GM23338 (cell line): ENCODE measurements around the gene UNC5A. TPM values are rescaled to one million over a fixed set of nuclear protein-coding genes. Genes with fewer than 3 reads are reported as not detected.

Experiments
- ATAC-seq: fragments of 200-7000 bp; cut with Tn5 transposase; 3 replicates; pipeline ENCODE4 v1.9.1; 2020
- DNase-seq: peaks from one replicate; pipeline ENCODE4 v3.0.0-alpha.2; 2015; ENCODE audit warnings: low spot score
- H2AFZ ChIP-seq: fragments of 200-600 bp; sonication (generic); 2 replicates; pipeline ENCODE4 v1.8.0; 2016; ENCODE audit warnings: antibody characterized with exemption, mild to moderate bottlenecking, moderate library complexity
- H3F3A ChIP-seq: fragments of 200-600 bp; sonication (generic); replicated peaks from 2 replicates; pipeline ENCODE4 v1.8.0; 2017; ENCODE audit warnings: antibody characterized with exemption, mixed run types, low read depth
- H3K27ac ChIP-seq: fragments of 200-600 bp; sonication (generic); 2 replicates; pipeline ENCODE4 v1.6.1; 2016; ENCODE audit warnings: low read depth
- H3K27me3 ChIP-seq: fragments of 200-600 bp; sonication (generic); 2 replicates; pipeline ENCODE4 v1.8.0; 2016; ENCODE audit warnings: mild to moderate bottlenecking, mixed run types, moderate library complexity; ENCODE audit not compliant: insufficient read depth
- H3K36me3 ChIP-seq: fragments of 200-600 bp; sonication (generic); 2 replicates; pipeline ENCODE4 v1.8.0; 2016; ENCODE audit warnings: mild to moderate bottlenecking; ENCODE audit not compliant: insufficient read depth
- H3K4me1 ChIP-seq: fragments of 200-600 bp; sonication (generic); 2 replicates; pipeline ENCODE4 v1.8.0; 2016; ENCODE audit warnings: mild to moderate bottlenecking, moderate library complexity; ENCODE audit not compliant: insufficient read depth
- H3K4me2 ChIP-seq: fragments of 200-600 bp; sonication (generic); 2 replicates; pipeline ENCODE4 v1.7.1; 2017; ENCODE audit warnings: mixed run types
- H3K4me3 ChIP-seq: fragments of 200-600 bp; sonication (generic); 2 replicates; pipeline ENCODE4 v1.6.1; 2016; ENCODE audit warnings: mixed run types
- H3K79me2 ChIP-seq: fragments of 200-600 bp; sonication (generic); replicated peaks from 2 replicates; pipeline ENCODE4 v1.8.0; 2017; ENCODE audit warnings: mild to moderate bottlenecking; ENCODE audit not compliant: insufficient read depth
- H3K9me2 ChIP-seq: fragments of 200-600 bp; sonication (generic); 2 replicates; pipeline ENCODE4 v1.8.0; 2017; ENCODE audit not compliant: insufficient read depth
- H4K20me1 ChIP-seq: fragments of 200-600 bp; sonication (generic); replicated peaks from 2 replicates; pipeline ENCODE4 v1.8.0; 2017; ENCODE audit warnings: mild to moderate bottlenecking; ENCODE audit not compliant: insufficient read depth
- H3K27ac Mint-ChIP-seq: 2 replicates; pipeline ENCODE4 v1.8.0; 2020; ENCODE audit warnings: inconsistent platforms, mild to moderate bottlenecking, moderate library complexity, mixed read lengths
- H3K27me3 Mint-ChIP-seq: 3 replicates; pipeline ENCODE4 v1.8.0; 2022; ENCODE audit warnings: low read depth, mild to moderate bottlenecking, moderate library complexity, mixed read lengths, inconsistent platforms; ENCODE audit not compliant: insufficient read depth, poor library complexity
- H3K36me3 Mint-ChIP-seq: 3 replicates; pipeline ENCODE4 v1.8.0; 2021; ENCODE audit warnings: low read depth, mild to moderate bottlenecking, inconsistent platforms, moderate library complexity, mixed read lengths
- H3K4me1 Mint-ChIP-seq: 3 replicates; pipeline ENCODE4 v1.8.0; 2020; ENCODE audit warnings: mild to moderate bottlenecking, inconsistent platforms, mixed read lengths
- H3K4me3 Mint-ChIP-seq: 3 replicates; pipeline ENCODE4 v1.8.0; 2021; ENCODE audit warnings: moderate library complexity, mild to moderate bottlenecking, inconsistent platforms, mixed read lengths
- H3K9me3 Mint-ChIP-seq: 3 replicates; pipeline ENCODE4 v1.8.0; 2020; ENCODE audit warnings: moderate library complexity, mild to moderate bottlenecking, inconsistent platforms, mixed read lengths
- CREB1 ChIP-seq: fragments of 250-450 bp; sonication (Bioruptor Pico); IDR thresholded peaks from 2 replicates; pipeline ENCODE4 v1.5.0; 2020; ENCODE audit warnings: low read depth, mild to moderate bottlenecking, moderate library complexity
- EZH2 ChIP-seq: fragments of 200-600 bp; sonication (generic); IDR thresholded peaks from one replicate; pipeline ENCODE4 v1.8.0; 2017; ENCODE audit warnings: antibody characterized with exemption, mild to moderate bottlenecking, low read depth; ENCODE audit not compliant: unreplicated experiment
- EZH2phosphoT487 ChIP-seq: fragments of 200-600 bp; sonication (generic); IDR thresholded peaks from one replicate; pipeline ENCODE4 v1.8.1; 2018; ENCODE audit warnings: antibody characterized with exemption; ENCODE audit not compliant: unreplicated experiment
- JUNB ChIP-seq: IDR thresholded peaks from one replicate; pipeline ENCODE4 v1.6.1; 2016; ENCODE audit warnings: antibody characterized with exemption; ENCODE audit not compliant: unreplicated experiment
- NANOG ChIP-seq: IDR thresholded peaks from 2 replicates; pipeline ENCODE4 v1.6.1; 2016; ENCODE audit warnings: antibody characterized with exemption, borderline replicate concordance
- REST ChIP-seq: IDR thresholded peaks from one replicate; pipeline ENCODE4 v1.6.1; 2018; ENCODE audit warnings: antibody characterized with exemption; ENCODE audit not compliant: unreplicated experiment
- ZNF114 ChIP-seq: fragments of 250-450 bp; sonication (Bioruptor Pico); IDR thresholded peaks from 2 replicates; pipeline ENCODE4 v1.5.0; 2020; ENCODE audit warnings: mild to moderate bottlenecking, moderate library complexity
- ZNF462 ChIP-seq: fragments of 250-450 bp; sonication (Bioruptor Pico); IDR thresholded peaks from 2 replicates; pipeline ENCODE4 v1.5.0; 2020; ENCODE audit warnings: mild to moderate bottlenecking, moderate library complexity
- polyA plus RNA-seq: library from polyadenylated mRNA; unstranded; fragments of >200 nt; fragmentation: Nextera tagmentation; extraction: Ambion mirVana; gene quantifications from 2 replicates; pipeline ENCODE4 v1.2.1, GENCODE V29; 2016
- total RNA-seq: library from RNA; depleted of rRNA; stranded (reverse); fragments of >200 nt; shearing (Covaris generic); gene quantifications from 2 replicates; pipeline ENCODE4 v1.2.3, GENCODE V29; 2014

Gene UNC5A
- total and polyA plus RNA-seq, 2 experiments from 2014 or later = 0.92 to 3.9 TPM

GRCh38 chr5:176861276-176861675 is 50.9 kb downstream of the UNC5A start:
- no peak for ATAC-seq
- Mint-ChIP-seq H3K27ac (no peak overlapping the region), H3K9me3 (no peaks in the 10 kb centered on the region), H3K27me3 (peaks cover 25% of the 10 kb centered on the region), H3K4me3 (no peak overlapping the region), H3K36me3 (no peaks in the 10 kb centered on the region), H3K4me1 (peaks cover 25% of the 10 kb centered on the region)
- H4K20me1 ChIP-seq = no peaks in the 10 kb centered on the region
- H3K9me2 ChIP-seq = no peaks in the 10 kb centered on the region
- H3K4me2 ChIP-seq = no peak overlapping the region
- H3K4me3 ChIP-seq = no peak overlapping the region
- H3K27me3 ChIP-seq = no peaks in the 10 kb centered on the region
- TF ChIP-seq CREB1 (CRISPR knock-in tag) (no peak), JUNB (no peak), REST (no peak), NANOG (no peak), ZNF114 (no peak), EZH2 (no peak), EZH2phosphoT487 (no peak), ZNF462 (CRISPR knock-in tag) (no peak)
- peaks cover 15% of the 10 kb centered on the region; the same call in 1 of the 2 replicates for H3K4me1 ChIP-seq
- H3K27ac ChIP-seq = no peak overlapping the region
- H3K79me2 ChIP-seq = no peaks in the 10 kb centered on the region
- no peak overlapping the region for H2AFZ ChIP-seq
- H3K36me3 ChIP-seq = no peaks in the 10 kb centered on the region
- no peaks in the 10 kb centered on the region for H3F3A ChIP-seq
- DNase-seq = no peak
